Glutamatergic neuron (in vitro differentiated cells): Measurements from ENCODE around the gene LRCH2. TPM values are rescaled to one million over a fixed set of nuclear protein-coding genes. Genes with fewer than 3 reads are reported as not detected.

ENCODE experiments used
- DNase-seq: peaks from one replicate; pipeline ENCODE4 v3.0.0; 2022
- H3K27ac Mint-ChIP-seq: one replicate; pipeline ENCODE4 v1.8.0; 2020; ENCODE audit warnings: mild to moderate bottlenecking, mixed read lengths, inconsistent platforms; ENCODE audit not compliant: unreplicated experiment
- H3K27me3 Mint-ChIP-seq: one replicate; pipeline ENCODE4 v1.8.0; 2020; ENCODE audit warnings: mild to moderate bottlenecking, moderate library complexity, mixed read lengths, inconsistent platforms; ENCODE audit not compliant: unreplicated experiment
- H3K36me3 Mint-ChIP-seq: one replicate; pipeline ENCODE4 v1.8.0; 2020; ENCODE audit warnings: mild to moderate bottlenecking, mixed read lengths, inconsistent platforms; ENCODE audit not compliant: unreplicated experiment
- H3K4me1 Mint-ChIP-seq: one replicate; pipeline ENCODE4 v1.8.0; 2020; ENCODE audit warnings: mild to moderate bottlenecking, low read depth, mixed read lengths, inconsistent platforms; ENCODE audit not compliant: unreplicated experiment
- H3K4me3 Mint-ChIP-seq: one replicate; pipeline ENCODE4 v1.8.0; 2020; ENCODE audit warnings: mild to moderate bottlenecking, mixed read lengths, inconsistent platforms; ENCODE audit not compliant: unreplicated experiment
- H3K9me3 Mint-ChIP-seq: one replicate; pipeline ENCODE4 v1.8.0; 2020; ENCODE audit warnings: mild to moderate bottlenecking, moderate library complexity, mixed read lengths, inconsistent platforms; ENCODE audit not compliant: unreplicated experiment
- total RNA-seq: library from RNA; stranded (reverse); fragmentation: NEBNext Ultra II Directional; extraction: Animal tissue kit (Norgen Biotek cat#: 25700); gene quantifications from one replicate; pipeline ENCODE4 v1.2.1, GENCODE V29; 2021; ENCODE audit not compliant: unreplicated experiment
- TF ChIP-seq, protein P1 (sequence below): fragments of 200-600 bp; sonication (generic); IDR thresholded peaks from one replicate; pipeline ENCODE4 v1.5.0; 2021; ENCODE audit not compliant: partially characterized antibody, unreplicated experiment

The LRCH2 gene
- total RNA-seq, 1 donor from 2014 or later, result 24.2 TPM

DNA sequence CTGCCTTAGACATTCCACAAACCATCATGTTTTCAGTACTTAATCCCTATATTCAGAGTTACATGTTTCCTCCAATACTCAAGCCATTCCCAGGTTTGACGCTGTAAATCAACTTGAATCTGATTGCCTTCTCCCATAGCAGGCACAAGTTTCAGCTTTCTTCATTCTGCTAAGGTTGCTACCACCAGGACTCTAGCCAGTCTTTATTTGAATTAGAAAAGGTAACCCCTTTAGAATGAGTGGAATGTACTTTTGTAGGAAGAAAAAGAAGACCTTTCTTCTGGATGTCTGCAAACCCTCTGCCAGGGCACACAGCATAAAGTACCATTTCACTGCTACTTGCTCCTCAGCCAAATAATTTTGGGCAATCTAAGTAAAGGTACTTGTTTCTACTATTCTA lies 55.4 kb downstream of the LRCH2 start:
- TF ChIP-seq, protein P1, sequence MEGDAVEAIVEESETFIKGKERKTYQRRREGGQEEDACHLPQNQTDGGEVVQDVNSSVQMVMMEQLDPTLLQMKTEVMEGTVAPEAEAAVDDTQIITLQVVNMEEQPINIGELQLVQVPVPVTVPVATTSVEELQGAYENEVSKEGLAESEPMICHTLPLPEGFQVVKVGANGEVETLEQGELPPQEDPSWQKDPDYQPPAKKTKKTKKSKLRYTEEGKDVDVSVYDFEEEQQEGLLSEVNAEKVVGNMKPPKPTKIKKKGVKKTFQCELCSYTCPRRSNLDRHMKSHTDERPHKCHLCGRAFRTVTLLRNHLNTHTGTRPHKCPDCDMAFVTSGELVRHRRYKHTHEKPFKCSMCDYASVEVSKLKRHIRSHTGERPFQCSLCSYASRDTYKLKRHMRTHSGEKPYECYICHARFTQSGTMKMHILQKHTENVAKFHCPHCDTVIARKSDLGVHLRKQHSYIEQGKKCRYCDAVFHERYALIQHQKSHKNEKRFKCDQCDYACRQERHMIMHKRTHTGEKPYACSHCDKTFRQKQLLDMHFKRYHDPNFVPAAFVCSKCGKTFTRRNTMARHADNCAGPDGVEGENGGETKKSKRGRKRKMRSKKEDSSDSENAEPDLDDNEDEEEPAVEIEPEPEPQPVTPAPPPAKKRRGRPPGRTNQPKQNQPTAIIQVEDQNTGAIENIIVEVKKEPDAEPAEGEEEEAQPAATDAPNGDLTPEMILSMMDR, result no peak
- H3K4me1 Mint-ChIP-seq, result no peaks in the 10 kb centered on the region
- no peak overlapping the region for H3K27ac Mint-ChIP-seq
- no peaks in the 10 kb centered on the region for H3K36me3 Mint-ChIP-seq
- H3K27me3 Mint-ChIP-seq, result no peaks in the 10 kb centered on the region
- no peak for DNase-seq
- H3K9me3 Mint-ChIP-seq, result peaks cover 2% of the 10 kb centered on the region
- no peak overlapping the region for H3K4me3 Mint-ChIP-seq

DNA sequence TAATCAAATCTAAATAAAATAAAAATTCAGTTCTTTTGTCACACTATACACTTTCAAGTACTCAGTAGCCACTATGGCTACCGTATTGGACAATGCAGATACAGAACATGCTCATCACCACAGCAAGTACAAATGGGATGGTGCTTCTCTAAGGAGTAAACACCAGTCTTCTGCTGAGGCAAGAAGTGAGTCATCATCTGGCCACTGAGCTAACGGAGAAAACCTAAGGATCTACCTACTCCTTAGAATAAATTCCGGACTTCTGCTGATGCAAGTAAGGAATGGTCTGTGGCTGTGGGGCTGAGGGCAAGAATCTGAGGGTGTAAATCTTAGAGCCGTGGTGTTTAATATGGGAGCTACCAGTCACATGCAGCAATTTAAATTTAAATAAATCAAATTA lies 56.0 kb downstream of the LRCH2 start:
- H3K9me3 Mint-ChIP-seq, result peaks cover 2% of the 10 kb centered on the region
- no peak overlapping the region for H3K4me3 Mint-ChIP-seq
- H3K36me3 Mint-ChIP-seq, result no peaks in the 10 kb centered on the region
- no peaks in the 10 kb centered on the region for H3K27me3 Mint-ChIP-seq
- DNase-seq, result no peak
- TF ChIP-seq, protein P1, result no peak
- no peaks in the 10 kb centered on the region for H3K4me1 Mint-ChIP-seq
- no peak overlapping the region for H3K27ac Mint-ChIP-seq

- Mint-ChIP-seq H3K4me1 (no peaks in the 10 kb centered on the region), H3K27me3 (no peaks in the 10 kb centered on the region), H3K9me3 (peaks cover 2% of the 10 kb centered on the region), H3K36me3 (no peaks in the 10 kb centered on the region), H3K27ac (no peak overlapping the region), H3K4me3 (no peak overlapping the region)
- no peak for DNase-seq
- TF ChIP-seq, protein P1, result no peak
Observed at GRCh38 chrX:115174548-115174947, 59.3 kb downstream of the LRCH2 start.

DNA sequence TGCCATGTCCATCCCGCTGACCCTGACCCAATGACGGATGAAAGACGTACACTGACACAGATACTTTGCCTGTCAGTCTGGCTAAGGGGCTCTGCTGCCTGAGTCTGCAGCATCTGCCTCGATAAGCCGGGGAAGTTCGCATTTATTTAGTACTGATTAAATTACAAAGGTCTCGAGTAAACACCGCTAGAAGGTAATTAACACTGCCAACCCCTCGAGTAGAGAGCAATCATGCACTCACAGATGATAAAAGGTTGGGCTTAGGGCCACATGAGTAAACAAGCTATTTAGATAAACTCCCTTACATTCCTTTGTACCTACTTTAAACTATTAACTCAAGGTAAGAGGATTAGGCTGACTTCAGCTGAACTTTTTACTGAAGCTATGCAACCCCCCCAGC lies 60.7 kb downstream of the LRCH2 start:
- DNase-seq, result no peak
- Mint-ChIP-seq H3K36me3 (no peaks in the 10 kb centered on the region), H3K4me3 (no peak overlapping the region)

GRCh38 chrX:115147220-115147619 lies 86.7 kb downstream of the LRCH2 start:
- Mint-ChIP-seq H3K4me1 (no peaks in the 10 kb centered on the region), H3K27me3 (peaks cover 2% of the 10 kb centered on the region), H3K27ac (no peak overlapping the region), H3K4me3 (no peak overlapping the region), H3K36me3 (peaks cover 12% of the 10 kb centered on the region), H3K9me3 (peaks cover 1% of the 10 kb centered on the region)
- TF ChIP-seq, protein P1, result peak; percentile 24
- no peak for DNase-seq

More for the DNA sequence above, 60.7 kb downstream of the LRCH2 start:
- Mint-ChIP-seq H3K27ac (no peak overlapping the region), H3K9me3 (peaks cover 2% of the 10 kb centered on the region), H3K27me3 (no peaks in the 10 kb centered on the region), H3K4me1 (no peaks in the 10 kb centered on the region)
- TF ChIP-seq, protein P1, result no peak
